ENCODE results near the gene UQCC2.

Gene UQCC2

DNA sequence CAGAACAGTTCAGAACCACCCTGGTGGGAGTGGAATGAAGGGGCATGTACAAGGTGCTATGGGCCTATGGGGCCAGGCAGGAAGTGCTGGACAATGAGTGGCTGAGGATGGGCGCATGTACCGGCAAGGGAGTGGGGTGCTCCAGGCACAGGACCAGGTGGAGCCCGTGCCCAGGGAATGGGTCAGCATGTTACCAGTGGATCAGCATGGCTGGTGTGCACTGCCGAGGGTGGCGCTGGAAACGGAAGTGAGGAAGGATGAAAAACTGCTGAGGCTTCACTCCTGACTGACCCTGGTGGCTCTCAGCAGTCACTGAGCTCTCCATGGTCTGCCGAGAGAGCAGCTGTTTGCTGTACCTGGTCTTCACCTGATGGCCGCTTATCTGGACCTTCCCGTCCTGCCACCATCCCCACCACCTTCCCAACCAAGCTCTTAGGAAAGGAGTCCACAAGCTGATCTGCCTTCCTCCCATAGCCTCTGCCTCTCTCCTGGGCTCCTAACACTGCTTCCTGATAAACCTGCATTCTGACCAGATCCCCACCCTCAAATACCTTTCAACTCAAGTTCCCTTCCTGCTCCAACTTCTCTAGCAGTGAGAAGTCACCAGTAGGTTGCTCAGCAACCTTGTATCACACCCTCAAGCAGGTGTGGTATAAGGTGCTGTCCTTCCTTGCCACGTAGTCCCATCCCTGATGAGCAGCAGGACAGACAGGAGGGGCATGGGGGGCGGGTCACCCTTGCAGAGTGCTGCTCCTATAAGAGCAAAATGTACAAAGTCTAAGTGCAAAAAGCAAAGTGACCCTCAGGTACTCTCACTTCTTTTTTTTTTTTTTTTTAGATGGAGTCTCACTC is 7.1 kb downstream of the UQCC2 start:
- Histone ChIP-seq H3K36me3 (ENCODE audit: insufficient read depth, low read length) (peaks cover 12% of the 10 kb centered on the region), H3K9me3 (ENCODE audit: low read length) (no peaks in the 10 kb centered on the region), H3K4me1 (ENCODE audit: insufficient read depth, low read length) (no peaks in the 10 kb centered on the region), H3K27me3 (ENCODE audit: insufficient read depth, low read length) (no peaks in the 10 kb centered on the region), H3K4me3 (ENCODE audit: low read length) (no peak overlapping the region), H2AFZ (ENCODE audit: low read depth, low read length) (no peak overlapping the region)

DNA sequence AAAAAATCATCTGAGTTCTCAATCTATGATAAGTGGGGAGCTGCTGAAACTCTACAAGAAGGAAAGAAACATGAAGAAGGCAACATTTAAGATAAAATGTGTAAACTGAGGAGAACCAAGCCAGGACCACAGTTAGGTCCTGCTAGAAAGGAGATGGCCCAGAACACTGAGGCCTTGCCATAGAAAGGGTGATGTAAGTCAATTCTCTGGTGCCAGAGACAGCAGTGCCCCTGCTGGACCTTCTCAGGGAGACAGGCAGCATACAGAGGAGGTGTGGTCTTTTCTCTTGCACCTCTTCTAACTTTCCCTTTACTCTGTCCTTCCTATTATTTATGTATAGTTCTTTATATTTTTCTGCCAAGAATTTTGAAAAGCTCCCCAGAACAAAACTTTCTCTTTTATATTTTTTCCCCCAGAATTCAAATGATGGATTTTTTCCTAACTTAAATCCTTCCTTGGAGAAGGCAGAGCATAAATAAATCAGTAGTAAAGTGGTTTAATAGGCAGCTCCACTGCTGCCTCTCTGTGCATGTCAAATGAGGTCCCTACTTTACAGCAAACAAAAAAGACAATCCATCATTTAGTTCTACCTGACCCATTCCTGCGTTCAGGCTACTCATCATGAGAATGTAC is 9.0 kb downstream of the UQCC2 start:
- Histone ChIP-seq H3K4me3 (ENCODE audit: low read length) (no peak overlapping the region), H3K9me3 (ENCODE audit: low read length) (no peaks in the 10 kb centered on the region), H3K27me3 (ENCODE audit: insufficient read depth, low read length) (no peaks in the 10 kb centered on the region), H3K4me1 (ENCODE audit: insufficient read depth, low read length) (no peaks in the 10 kb centered on the region), H3K36me3 (ENCODE audit: insufficient read depth, low read length) (peaks cover 22% of the 10 kb centered on the region), H2AFZ (ENCODE audit: low read depth, low read length) (no peak overlapping the region)

DNA sequence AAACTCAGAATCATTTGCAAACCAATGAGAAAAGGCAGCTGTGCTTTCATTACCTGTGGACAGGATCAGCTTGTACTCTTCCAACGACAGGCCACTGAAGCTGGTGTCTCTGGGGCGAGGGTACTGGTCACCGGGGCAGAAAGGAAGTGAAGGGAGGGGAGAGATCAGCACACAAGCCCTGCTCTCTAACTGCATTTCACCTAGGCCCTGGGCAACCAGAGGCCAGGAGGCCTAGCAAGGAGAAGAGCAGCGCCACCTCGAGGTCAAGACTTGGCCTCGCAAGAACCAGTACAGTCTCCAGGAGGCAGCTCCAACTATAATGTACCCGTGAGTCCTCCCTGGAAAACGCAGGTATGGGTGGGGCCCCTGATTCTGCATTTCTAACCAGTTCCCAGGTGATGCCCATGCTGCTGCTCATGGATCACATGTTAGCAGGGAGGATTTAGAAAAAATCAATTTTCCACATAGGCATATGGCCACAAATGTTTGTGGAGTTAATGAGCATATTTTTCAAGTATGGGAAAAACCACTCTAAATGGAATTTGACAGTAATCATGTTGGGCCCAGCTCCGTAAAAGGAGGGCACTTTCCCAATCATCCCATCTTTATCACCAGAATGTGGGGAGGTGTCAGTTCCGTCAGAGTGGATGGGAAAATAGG is 11.0 kb downstream of the UQCC2 start:
- no peaks in the 10 kb centered on the region for H3K9me3 ChIP-seq (ENCODE audit: low read length)
- H3K4me1 ChIP-seq (ENCODE audit: insufficient read depth, low read length): no peaks in the 10 kb centered on the region
- H2AFZ ChIP-seq (ENCODE audit: low read depth, low read length): no peak overlapping the region
- H3K27me3 ChIP-seq (ENCODE audit: insufficient read depth, low read length): no peaks in the 10 kb centered on the region
- H3K36me3 ChIP-seq (ENCODE audit: insufficient read depth, low read length): peaks cover 34% of the 10 kb centered on the region
- no peak overlapping the region for H3K4me3 ChIP-seq (ENCODE audit: low read length)

DNA sequence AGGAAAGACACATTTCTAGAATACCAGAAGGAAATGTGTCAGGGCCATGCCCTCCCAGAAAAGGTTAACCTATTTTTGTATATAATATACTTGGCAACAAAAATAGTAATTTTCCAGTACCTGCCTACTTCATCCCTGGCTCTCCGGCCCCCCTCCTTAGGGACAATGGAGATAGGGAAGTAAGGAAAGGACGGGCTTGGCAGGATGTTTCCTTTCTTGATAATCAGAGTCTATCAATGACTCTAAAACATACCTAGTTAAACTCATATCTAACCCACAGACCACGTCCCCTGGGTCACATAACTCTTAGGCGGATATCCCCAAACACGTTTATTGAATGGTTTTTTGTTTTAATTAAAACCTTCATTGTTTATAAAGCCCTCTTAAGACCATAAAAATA is 11.8 kb downstream of the UQCC2 start:
- H3K36me3 ChIP-seq (ENCODE audit: insufficient read depth, low read length): peaks cover 34% of the 10 kb centered on the region

DNA sequence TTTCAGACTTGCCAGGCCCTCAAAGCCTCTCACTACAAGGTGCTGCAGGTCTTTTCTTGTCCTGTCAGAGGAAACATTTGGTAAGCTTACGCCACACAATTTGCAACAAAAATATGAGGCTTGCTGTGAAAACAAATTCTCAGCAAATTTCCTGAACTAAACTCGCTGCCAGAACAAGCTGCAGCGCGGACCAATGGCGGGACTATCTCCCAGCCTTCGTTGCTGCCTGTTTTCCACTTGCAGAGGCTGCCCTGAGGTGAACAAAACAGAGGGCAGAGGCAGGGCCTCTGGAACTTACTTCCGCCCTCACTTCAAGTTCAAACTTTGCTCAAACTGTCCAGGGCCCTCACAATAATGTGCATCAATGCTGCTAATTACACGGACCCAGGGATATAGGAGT is 12.4 kb downstream of the UQCC2 start:
- H3K36me3 ChIP-seq (ENCODE audit: insufficient read depth, low read length): peaks cover 34% of the 10 kb centered on the region

More for the DNA sequence above, 11.8 kb downstream of the UQCC2 start:
- H3K4me1 ChIP-seq (ENCODE audit: insufficient read depth, low read length): no peaks in the 10 kb centered on the region
- H3K4me3 ChIP-seq (ENCODE audit: low read length): no peak overlapping the region
- H3K27me3 ChIP-seq (ENCODE audit: insufficient read depth, low read length): no peaks in the 10 kb centered on the region
- H3K9me3 ChIP-seq (ENCODE audit: low read length): no peaks in the 10 kb centered on the region
- H2AFZ ChIP-seq (ENCODE audit: low read depth, low read length): no peak overlapping the region

DNA sequence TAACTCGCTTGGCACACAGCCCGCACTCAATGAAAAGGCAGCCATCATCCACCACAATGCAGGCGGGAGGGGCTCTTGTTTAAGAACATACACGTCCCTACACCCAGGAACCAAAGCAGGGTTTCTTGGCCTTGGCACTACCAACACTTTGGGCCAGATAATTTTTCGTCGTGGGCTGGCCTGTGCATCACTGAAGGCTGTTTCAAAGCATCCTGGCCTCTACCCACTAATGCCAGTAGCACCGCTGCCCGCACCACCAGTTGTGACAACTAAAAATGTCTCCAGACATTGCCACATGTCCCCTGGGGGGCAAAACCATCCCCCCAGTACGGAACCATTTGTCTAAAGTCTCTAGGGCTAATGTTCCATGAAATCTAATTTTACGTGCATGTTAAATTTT is 13.0 kb downstream of the UQCC2 start:
- H2AFZ ChIP-seq (ENCODE audit: low read depth, low read length): no peak overlapping the region
- H3K4me1 ChIP-seq (ENCODE audit: insufficient read depth, low read length): no peaks in the 10 kb centered on the region
- H3K9me3 ChIP-seq (ENCODE audit: low read length): no peaks in the 10 kb centered on the region
- no peak overlapping the region for H3K4me3 ChIP-seq (ENCODE audit: low read length)
- H3K36me3 ChIP-seq (ENCODE audit: insufficient read depth, low read length): peaks cover 34% of the 10 kb centered on the region
- H3K27me3 ChIP-seq (ENCODE audit: insufficient read depth, low read length): no peaks in the 10 kb centered on the region

More for the DNA sequence above, 12.4 kb downstream of the UQCC2 start:
- Histone ChIP-seq H2AFZ (ENCODE audit: low read depth, low read length) (no peak overlapping the region), H3K4me1 (ENCODE audit: insufficient read depth, low read length) (no peaks in the 10 kb centered on the region), H3K4me3 (ENCODE audit: low read length) (no peak overlapping the region), H3K9me3 (ENCODE audit: low read length) (no peaks in the 10 kb centered on the region), H3K27me3 (ENCODE audit: insufficient read depth, low read length) (no peaks in the 10 kb centered on the region)

DNA sequence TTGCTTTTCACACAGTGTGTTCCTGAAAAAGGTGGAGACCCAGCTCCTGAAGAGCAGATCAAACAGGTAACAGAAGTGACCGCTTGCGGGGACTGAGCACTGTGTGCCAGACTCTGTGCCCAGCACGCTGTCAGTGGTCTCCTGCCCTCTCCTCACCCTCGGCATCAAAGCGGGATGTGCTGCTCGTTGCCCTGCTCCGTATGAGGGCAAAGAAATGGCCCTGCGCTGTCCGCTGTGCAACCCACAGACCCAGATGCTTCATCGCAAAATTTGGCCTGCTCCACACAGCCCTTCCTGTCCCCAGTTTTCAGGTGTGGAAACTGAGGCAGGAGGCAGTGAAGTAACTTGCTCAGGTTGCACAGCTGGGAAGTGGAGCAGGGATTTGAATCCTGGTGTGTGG is 13.7 kb downstream of the UQCC2 start:
- H2AFZ ChIP-seq (ENCODE audit: low read depth, low read length): no peak overlapping the region
- H3K36me3 ChIP-seq (ENCODE audit: insufficient read depth, low read length): peaks cover 34% of the 10 kb centered on the region
- H3K4me3 ChIP-seq (ENCODE audit: low read length): no peak overlapping the region
- H3K9me3 ChIP-seq (ENCODE audit: low read length): no peaks in the 10 kb centered on the region
- H3K27me3 ChIP-seq (ENCODE audit: insufficient read depth, low read length): no peaks in the 10 kb centered on the region
- no peaks in the 10 kb centered on the region for H3K4me1 ChIP-seq (ENCODE audit: insufficient read depth, low read length)

DNA sequence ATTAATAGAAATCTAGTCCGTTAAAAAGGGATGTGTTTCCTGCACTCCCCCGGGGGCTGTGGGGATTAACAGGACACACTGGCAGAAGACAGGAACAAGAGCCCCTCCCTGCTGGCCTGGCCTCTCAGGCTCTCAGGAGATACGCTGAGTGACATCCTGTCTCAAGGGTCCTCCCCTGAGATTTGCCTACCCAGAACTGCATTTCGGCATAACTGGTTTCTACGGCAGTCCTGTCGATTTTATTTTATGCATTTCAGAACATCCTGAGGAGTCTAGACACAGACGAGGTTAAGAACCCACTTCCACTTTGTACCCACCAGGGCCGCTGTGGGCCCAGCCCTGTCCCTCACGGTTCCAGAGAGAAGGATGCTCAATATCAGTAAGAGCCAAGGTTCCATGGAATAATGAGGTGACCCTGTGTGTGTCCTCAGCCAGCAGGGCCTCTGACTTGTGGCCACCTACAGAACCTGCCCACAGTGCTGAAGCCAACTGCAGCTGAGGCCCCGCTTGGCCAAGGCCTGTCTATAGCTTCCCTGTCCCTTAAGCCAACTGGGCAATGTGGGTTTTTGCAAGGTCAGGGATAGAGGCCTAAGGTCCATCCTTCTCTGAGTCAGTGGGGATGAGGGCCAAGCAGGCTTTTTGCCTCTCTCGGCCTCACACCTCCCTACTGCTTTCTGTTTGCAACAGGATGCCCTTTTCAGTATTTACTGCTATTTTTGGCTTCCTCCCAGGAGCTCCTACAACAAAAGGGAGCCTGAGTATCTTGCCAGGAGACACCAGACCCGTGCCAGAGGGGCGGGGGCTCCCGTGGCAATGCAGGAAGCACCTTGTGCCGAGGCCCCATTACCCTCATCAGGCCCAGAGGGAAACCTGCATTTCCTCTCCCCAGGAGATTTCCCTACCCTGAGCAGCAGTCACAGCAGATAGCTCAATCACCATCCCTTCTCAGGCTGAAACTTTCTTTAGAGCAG is 14.7 kb downstream of the UQCC2 start:
- Histone ChIP-seq H3K27me3 (ENCODE audit: insufficient read depth, low read length) (no peaks in the 10 kb centered on the region), H3K9me3 (ENCODE audit: low read length) (no peaks in the 10 kb centered on the region), H3K4me3 (ENCODE audit: low read length) (no peak overlapping the region), H2AFZ (ENCODE audit: low read depth, low read length) (no peak overlapping the region), H3K36me3 (ENCODE audit: insufficient read depth, low read length) (peaks cover 34% of the 10 kb centered on the region), H3K4me1 (ENCODE audit: insufficient read depth, low read length) (no peaks in the 10 kb centered on the region)

DNA sequence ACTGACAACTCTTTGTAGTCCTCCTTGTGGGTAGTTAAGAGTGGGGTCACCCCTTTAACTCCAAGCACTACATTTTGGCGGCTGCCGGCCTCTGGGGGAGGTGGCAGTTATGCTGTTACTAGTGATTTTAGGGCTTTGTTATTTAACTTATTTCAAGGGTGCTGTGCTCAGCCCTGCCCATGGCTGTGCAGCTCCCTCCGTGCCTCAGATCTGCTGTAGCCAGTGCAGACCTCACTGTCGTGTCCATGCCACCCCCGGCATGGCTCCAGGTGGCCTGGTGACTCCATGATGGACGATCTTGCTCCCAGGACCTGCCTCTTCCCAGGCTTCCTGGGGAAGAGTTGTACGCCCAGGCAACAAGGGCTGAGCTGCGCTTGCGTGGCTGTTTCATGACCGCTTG is 15.4 kb downstream of the UQCC2 start:
- no peaks in the 10 kb centered on the region for H3K4me1 ChIP-seq (ENCODE audit: insufficient read depth, low read length)
- H3K36me3 ChIP-seq (ENCODE audit: insufficient read depth, low read length): peaks cover 30% of the 10 kb centered on the region
- no peak overlapping the region for H3K4me3 ChIP-seq (ENCODE audit: low read length)
- H3K9me3 ChIP-seq (ENCODE audit: low read length): no peaks in the 10 kb centered on the region
- no peaks in the 10 kb centered on the region for H3K27me3 ChIP-seq (ENCODE audit: insufficient read depth, low read length)
- no peak overlapping the region for H2AFZ ChIP-seq (ENCODE audit: low read depth, low read length)

DNA sequence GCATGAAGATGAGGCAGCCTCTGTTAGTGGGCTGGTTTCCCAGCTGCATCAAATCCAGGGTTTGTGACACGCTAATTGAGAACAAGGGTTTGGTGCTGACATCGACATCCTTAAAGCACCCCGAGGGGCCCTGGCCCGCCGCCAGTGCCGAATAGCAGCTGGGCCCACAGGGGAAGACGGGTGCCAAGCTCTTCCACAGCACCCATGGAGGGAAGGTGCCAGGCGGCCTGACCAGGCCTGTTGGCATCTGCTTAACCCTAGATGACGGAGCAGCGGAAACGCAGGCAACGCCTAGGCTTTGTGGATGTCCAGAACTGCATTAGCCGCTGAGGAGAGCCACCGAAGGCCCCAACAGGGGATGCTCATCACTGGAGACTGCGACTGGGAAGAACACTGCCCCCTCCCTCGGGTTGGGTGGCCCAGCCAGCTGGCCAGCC is 16.0 kb downstream of the UQCC2 start:
- no peaks in the 10 kb centered on the region for H3K4me1 ChIP-seq (ENCODE audit: insufficient read depth, low read length)
- H3K36me3 ChIP-seq (ENCODE audit: insufficient read depth, low read length): peaks cover 30% of the 10 kb centered on the region
- no peaks in the 10 kb centered on the region for H3K27me3 ChIP-seq (ENCODE audit: insufficient read depth, low read length)
- no peak overlapping the region for H3K4me3 ChIP-seq (ENCODE audit: low read length)
- no peaks in the 10 kb centered on the region for H3K9me3 ChIP-seq (ENCODE audit: low read length)
- H2AFZ ChIP-seq (ENCODE audit: low read depth, low read length): no peak overlapping the region

DNA sequence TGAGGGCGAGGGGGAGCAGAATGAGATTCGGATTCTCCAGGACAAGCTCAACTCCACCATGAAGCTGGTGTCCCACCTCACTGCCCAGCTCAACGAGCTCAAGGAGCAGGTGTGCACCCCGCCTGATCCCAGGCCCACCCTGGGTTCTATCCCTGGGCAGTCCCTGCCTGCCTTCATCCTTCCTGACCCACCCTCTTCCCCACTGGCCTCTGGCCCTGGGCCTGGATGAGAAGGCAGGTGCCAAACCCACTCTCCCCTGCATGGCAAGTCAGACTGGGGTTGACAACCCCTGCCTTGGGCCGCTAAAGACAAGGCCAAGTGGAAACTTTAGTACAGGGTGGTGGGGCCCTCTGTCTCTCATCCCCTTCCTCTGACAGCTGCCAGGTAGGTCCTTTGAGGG is 16.5 kb downstream of the UQCC2 start:
- Histone ChIP-seq H2AFZ (ENCODE audit: low read depth, low read length) (no peak overlapping the region), H3K4me1 (ENCODE audit: insufficient read depth, low read length) (no peaks in the 10 kb centered on the region), H3K27me3 (ENCODE audit: insufficient read depth, low read length) (no peaks in the 10 kb centered on the region)

DNA sequence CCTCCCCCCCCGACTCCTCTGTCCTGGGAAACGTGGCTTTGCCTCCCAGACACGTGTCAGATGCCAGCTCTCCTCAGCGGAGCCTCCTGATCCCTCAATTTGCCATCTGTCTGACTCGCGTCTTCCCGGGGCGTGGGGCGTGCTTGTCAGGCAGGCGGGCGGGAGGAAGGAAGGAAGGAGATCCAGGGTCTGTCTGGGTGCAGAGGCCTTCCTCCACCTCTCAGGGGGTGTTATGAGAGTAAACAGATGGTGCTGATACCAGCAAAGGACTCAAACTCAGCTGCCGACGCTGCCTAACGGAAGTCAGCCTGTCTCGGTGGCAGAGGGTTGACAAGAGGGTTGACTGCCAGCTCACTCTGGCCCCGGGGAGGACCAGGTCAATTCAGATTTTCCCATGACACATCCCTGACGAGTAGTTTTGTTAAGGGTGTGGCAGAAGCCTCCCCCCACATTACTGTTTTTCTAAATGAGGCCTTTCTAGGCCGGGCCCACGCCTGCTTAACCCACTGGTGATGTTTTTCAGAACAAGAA is 17.0 kb downstream of the UQCC2 start:
- Histone ChIP-seq H2AFZ (ENCODE audit: low read depth, low read length) (no peak overlapping the region), H3K4me3 (ENCODE audit: low read length) (no peak overlapping the region), H3K27me3 (ENCODE audit: insufficient read depth, low read length) (no peaks in the 10 kb centered on the region), H3K36me3 (ENCODE audit: insufficient read depth, low read length) (peaks cover 30% of the 10 kb centered on the region), H3K9me3 (ENCODE audit: low read length) (no peaks in the 10 kb centered on the region), H3K4me1 (ENCODE audit: insufficient read depth, low read length) (no peaks in the 10 kb centered on the region)

More for the DNA sequence above, 16.5 kb downstream of the UQCC2 start:
- H3K4me3 ChIP-seq (ENCODE audit: low read length): no peak overlapping the region
- H3K36me3 ChIP-seq (ENCODE audit: insufficient read depth, low read length): peaks cover 30% of the 10 kb centered on the region
- no peaks in the 10 kb centered on the region for H3K9me3 ChIP-seq (ENCODE audit: low read length)

All from neuron (in vitro differentiated cells).